NCI-H2196 treated with DMSO at 0.1 percent for 48 hours (cell line): ENCODE results near the gene ARHGAP15.

Source experiments
- DNase-seq: peaks from one replicate; lab custom pipeline; 2025; ENCODE audit not compliant: unreplicated experiment; lab: John Stamatoyannopoulos, UW

The ARHGAP15 gene

GRCh38 chr2:143394062-143394461 lies 264.8 kb downstream of the ARHGAP15 start:
- DNase-seq: no peak

- no peak for DNase-seq
Measured at GRCh38 chr2:143397884-143398614, 268.8 kb downstream of the ARHGAP15 start.

- DNase-seq: peak; percentile 16
Measured at GRCh38 chr2:143398781-143399180, 269.6 kb downstream of the ARHGAP15 start.

DNA sequence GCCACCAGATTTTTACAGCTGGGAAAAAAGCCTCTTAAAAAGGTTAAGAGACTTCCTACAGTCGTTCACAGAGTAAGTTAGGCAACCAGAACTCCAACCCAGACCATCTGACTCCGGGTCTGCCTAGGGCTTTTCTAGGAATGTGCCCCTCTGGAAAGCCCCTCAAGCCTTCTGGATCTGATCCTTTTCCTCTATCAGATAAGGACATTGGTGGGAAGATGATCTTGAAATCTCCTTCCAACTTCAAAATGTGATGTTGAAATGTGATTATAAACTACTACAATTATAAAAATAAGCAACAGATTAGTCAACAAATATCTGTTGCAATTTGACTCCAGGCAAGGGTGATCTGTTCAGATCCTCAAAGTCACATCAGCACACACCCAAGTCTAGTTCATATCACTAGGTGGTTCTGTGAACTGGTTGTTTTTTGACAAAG lies 270.4 kb downstream of the ARHGAP15 start:
- DNase-seq: no peak

DNA sequence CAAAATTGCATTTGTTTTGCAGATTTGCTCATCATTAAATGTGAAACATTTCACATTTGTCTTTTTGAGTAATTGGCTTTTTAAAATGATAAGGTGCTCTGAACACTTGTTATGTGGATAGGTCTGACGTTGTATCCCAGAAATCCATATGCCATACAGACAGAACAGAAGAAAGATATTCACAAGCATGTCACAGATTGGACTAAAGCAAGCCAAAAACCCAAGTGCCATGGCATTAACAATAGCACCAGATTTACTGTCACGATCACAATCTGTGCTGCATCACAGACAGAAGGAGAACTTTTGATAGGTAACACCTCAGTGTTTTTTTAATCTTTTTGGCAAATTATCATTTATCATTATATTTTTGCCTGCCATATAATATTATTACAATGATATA lies 272.6 kb downstream of the ARHGAP15 start:
- no peak for DNase-seq

GRCh38 chr2:143402451-143402850 lies 273.2 kb downstream of the ARHGAP15 start:
- DNase-seq: no peak

GRCh38 chr2:143410082-143410897 lies 281.1 kb downstream of the ARHGAP15 start:
- no peak for DNase-seq

GRCh38 chr2:143415571-143415970 lies 286.4 kb downstream of the ARHGAP15 start:
- no peak for DNase-seq

DNA sequence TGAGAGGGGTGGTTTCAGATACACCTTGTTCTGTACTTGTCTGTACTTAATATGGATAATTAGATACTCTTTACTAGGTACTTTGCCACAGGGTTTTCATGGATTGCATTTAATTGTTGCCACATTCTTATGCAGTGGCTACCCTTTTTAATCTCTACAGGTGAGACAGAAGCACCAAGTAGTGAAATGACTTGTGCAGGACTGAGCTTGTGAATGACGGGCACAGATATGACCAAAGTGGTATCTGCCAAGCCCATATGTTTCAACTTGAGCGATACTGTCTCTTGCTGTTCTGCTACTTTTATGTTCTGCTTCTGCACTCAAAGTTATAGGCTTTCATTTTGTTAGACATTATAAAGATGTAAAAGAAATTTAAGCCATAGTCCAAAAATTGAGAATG lies 288.2 kb downstream of the ARHGAP15 start:
- DNase-seq: no peak

DNA sequence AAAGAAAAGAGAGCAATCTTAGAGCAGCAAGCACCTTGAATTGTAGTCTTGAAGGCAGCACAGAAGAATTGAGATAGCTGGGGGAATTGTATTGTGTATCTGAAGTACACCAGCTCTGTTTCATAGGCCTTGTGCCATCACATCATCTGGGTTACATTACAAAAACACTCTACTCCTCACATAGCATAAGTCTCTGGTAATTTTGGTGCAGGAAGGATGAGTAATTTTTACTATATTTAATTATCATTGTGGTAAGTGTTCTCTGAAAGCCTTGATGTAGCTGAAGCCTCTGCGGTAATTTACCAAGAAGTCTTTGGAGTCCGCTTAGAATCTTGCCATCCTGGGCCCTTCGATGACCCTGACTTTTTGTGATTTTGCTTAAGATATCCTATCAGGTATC lies 291.1 kb downstream of the ARHGAP15 start:
- DNase-seq: no peak

DNA sequence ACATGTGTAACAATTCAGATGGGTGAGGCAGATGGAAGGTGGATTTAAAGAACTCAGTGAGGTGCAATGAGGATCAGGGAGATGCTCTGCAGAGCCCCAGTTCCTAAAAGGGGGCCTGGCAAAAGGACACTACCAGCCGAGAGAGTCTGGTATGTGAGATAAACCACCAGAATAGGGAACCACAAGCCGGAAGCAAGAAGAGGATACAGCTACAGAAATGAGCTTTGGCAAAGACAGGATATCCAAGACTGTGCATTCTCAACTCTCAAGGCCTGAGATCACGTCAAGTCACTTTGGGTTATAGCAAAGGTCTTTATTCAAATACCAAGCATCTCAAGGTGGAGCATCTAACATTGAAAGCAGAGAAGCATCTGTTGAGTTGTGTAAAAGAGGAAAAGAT lies 293.5 kb downstream of the ARHGAP15 start:
- no peak for DNase-seq

GRCh38 chr2:143425896-143426295 lies 296.7 kb downstream of the ARHGAP15 start:
- no peak for DNase-seq

DNA sequence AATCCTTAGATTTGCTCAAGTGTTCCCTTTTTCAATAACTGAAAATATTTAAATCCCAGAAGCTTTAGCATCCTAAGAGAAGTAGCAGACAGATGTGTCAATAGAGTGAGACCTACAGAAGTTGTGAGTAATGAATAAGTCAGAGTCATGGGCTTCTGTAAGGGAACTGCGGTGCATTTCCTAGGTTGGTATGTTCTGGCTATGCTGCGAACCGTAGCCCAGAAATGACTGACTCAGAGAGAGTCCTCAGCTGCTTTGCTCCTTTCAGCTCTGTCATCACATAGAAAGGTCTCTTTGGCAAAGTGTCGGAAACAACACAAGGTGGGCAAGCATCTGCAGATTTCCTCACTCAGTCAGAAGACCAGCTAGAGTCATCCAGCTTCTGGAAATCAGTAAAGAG lies 297.1 kb downstream of the ARHGAP15 start:
- no peak for DNase-seq

DNA sequence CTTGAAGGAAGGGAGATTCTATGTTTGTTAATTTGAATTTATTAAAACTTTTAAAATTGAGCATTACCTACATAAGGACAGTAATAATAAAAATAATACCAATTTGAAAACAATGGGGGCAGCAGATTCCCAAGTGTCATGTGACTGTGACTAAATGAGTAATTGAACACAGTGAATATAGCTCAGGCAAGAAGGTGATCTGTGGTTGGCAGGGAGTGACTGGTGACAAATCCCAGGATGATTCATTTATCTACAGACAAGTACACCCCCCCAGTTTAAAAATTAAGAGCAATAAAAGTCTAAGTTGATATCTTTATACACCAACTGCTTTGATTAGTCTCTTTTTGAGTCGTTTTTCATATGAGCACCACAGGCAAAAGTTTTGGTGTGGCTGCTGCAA lies 299.5 kb downstream of the ARHGAP15 start:
- no peak for DNase-seq

- DNase-seq: no peak
Measured at GRCh38 chr2:143429932-143430679, 300.9 kb downstream of the ARHGAP15 start.

- no peak for DNase-seq
Measured at GRCh38 chr2:143431316-143431715, 302.1 kb downstream of the ARHGAP15 start.

GRCh38 chr2:143433251-143433650 lies 304.0 kb downstream of the ARHGAP15 start:
- DNase-seq: no peak

GRCh38 chr2:143433840-143434239 lies 304.6 kb downstream of the ARHGAP15 start:
- no peak for DNase-seq

DNA sequence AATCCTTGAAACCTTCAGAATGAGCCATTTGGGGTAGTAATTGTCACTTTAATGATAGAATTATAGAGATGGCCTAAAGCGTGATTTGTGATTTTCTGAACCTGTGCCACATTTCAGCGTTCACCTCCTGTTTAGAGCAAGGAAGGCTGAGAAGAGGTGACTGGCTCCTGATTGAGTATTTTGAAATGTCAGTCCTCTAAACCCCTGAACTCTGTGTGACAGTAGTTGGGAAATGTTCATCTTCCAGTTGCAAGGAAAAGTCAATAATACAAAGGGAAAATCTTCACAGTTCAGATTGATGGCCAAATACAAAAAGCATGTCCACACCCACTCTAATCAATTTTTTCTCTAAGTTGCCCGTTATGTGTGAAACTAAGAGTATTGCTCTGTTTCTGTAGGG lies 305.2 kb downstream of the ARHGAP15 start:
- DNase-seq: no peak

DNA sequence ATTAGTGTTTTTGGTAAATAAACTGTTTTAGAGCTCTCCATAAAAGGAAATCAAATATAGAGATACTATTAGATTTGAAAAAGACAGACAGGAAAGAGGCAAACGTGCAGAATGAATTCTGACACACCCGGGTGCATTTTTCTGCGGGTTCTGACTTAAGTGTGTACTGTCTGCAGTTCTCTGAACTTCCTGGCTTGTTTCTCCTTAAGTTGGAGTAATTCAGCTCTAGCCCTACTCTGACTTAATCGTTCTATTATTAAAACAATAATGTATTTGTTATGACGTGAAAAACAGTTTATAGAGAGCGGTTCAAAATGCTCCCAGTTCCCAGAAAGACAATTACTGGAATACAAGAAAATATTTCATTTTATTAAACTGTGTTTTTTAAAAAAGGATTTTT lies 305.9 kb downstream of the ARHGAP15 start:
- DNase-seq: no peak

DNA sequence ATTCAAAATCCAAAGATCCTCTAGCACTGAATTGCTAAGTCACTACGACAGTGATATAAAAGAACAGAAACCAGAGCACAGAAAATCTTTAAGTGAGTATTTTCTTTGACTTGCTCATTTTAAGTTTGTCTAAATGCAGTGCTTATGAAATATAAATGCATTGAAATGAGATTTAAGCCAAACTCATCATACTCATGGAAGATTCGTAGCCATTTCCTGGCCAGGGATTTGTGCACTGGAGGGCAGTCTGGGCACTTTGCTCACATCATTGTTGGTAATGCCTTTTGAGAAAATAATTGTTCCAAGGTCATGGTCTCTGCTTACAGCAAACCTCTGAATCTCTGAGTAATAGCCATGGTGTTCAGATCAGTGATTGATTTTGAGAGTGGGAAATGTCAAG lies 307.7 kb downstream of the ARHGAP15 start:
- no peak for DNase-seq
